OCI-LY1 (cell line): ENCODE data around the gene WDR70.

Source experiments
- CTCF ChIP-seq: fragments of 200-600 bp; sonication (generic), shearing (Covaris generic); IDR thresholded peaks from 2 replicates; pipeline ENCODE4 v1.5.1; 2017; ENCODE audit warnings: mild to moderate bottlenecking, antibody characterized with exemption, low read length, moderate library complexity, mixed read lengths
- EZH2 ChIP-seq: fragments of 200-600 bp; sonication (generic), shearing (Covaris generic); IDR thresholded peaks from 2 replicates; pipeline ENCODE4 v1.8.0; 2017; ENCODE audit warnings: borderline replicate concordance, mixed run types, mild to moderate bottlenecking, antibody characterized with exemption, low read length, moderate library complexity, mixed read lengths

- TF ChIP-seq CTCF = no peak
- no peak for TF ChIP-seq EZH2
Measured at GRCh38 chr5:37776826-37777225, 397.7 kb downstream of the WDR70 start.
